Peyer's patch (tissue), 4 donors: ENCODE measurements around the gene KRT7. TPM values are rescaled to one million over a fixed set of nuclear protein-coding genes. Genes with fewer than 3 reads are reported as not detected.
A peak's percentile ranks its signal among the peaks of the same experiment; 100 is the strongest.

Experiments used
- DNase-seq, 3 donors: peaks; one replicate each; pipeline ENCODE4 v3.0.0-alpha.2; 2017 to 2019
- H3K27ac ChIP-seq, 4 donors: fragments of 200-600 bp; sonication (generic); one replicate each; pipeline ENCODE4 v1.5.1; 2016 to 2019
- H3K27me3 ChIP-seq, 2 donors: fragments of 200-600 bp; sonication (generic); one replicate each; pipeline ENCODE4 v1.5.1; 2019
- H3K36me3 ChIP-seq, 3 donors: fragments of 200-600 bp; sonication (generic); one replicate each; pipeline ENCODE4 v1.5.1; 2016 to 2019
- H3K4me1 ChIP-seq, 4 donors: fragments of 200-600 bp; sonication (generic); one replicate each; pipeline ENCODE4 v1.5.1; 2016 to 2019
- H3K4me3 ChIP-seq, 4 donors: fragments of 200-600 bp; sonication (generic); 1 replicate in 3 of 4; 2 replicates in 1 of 4; pipeline ENCODE4 v1.5.1; 2016 to 2019; ENCODE audit warnings: mild to moderate bottlenecking in 1 of 4
- H3K9me3 ChIP-seq, 4 donors: fragments of 200-600 bp; sonication (generic); one replicate each; pipeline ENCODE4 v1.5.1; 2016 to 2019; ENCODE audit warnings: mild to moderate bottlenecking in 1 of 4
- CTCF ChIP-seq, 6 experiments: fragments of 450-650 bp in 4 of 6; fragments of 200-600 bp in 2 of 6; sonication (generic) in 1 of 6; IDR thresholded peaks; one replicate each; pipeline ENCODE4 v1.5.1; 2017 to 2019; ENCODE audit warnings: antibody characterized with exemption in 6 of 6, mild to moderate bottlenecking in 3 of 6, moderate library complexity in 1 of 6
- POLR2A ChIP-seq, 2 donors: fragments of 450-650 bp; IDR thresholded peaks; one replicate each; pipeline ENCODE4 v1.5.1; 2017; ENCODE audit warnings: antibody characterized with exemption in 2 of 2, mild to moderate bottlenecking in 2 of 2, moderate library complexity in 2 of 2
- total RNA-seq, 4 donors: library from RNA; depleted of rRNA; stranded (reverse); fragments of >200 nt; gene quantifications; one replicate each; pipeline ENCODE4 v1.1.0, GENCODE V29; 2016

Gene KRT7
- total RNA-seq, 4 donors from 2014 or later = 0.67 to 1.2 TPM; not detected in 2

GRCh38 chr12:52205612-52206303, 27.3 kb upstream of the KRT7 start:
- Histone ChIP-seq H3K27me3 (no peaks in the 10 kb centered on the region), H3K27ac (no peak overlapping the region), H3K4me3 (no peak overlapping the region), H3K36me3 (no peaks in the 10 kb centered on the region), H3K9me3 (no peaks in the 10 kb centered on the region), H3K4me1 (peaks cover 0 to 47% (median 0%) of the 10 kb centered on the region in 4 donors)
- peak in 1 of 3 donors; percentile 49 for DNase-seq
- no peak for TF ChIP-seq POLR2A (IDR thresholded peaks at IDR 0.05)

DNA sequence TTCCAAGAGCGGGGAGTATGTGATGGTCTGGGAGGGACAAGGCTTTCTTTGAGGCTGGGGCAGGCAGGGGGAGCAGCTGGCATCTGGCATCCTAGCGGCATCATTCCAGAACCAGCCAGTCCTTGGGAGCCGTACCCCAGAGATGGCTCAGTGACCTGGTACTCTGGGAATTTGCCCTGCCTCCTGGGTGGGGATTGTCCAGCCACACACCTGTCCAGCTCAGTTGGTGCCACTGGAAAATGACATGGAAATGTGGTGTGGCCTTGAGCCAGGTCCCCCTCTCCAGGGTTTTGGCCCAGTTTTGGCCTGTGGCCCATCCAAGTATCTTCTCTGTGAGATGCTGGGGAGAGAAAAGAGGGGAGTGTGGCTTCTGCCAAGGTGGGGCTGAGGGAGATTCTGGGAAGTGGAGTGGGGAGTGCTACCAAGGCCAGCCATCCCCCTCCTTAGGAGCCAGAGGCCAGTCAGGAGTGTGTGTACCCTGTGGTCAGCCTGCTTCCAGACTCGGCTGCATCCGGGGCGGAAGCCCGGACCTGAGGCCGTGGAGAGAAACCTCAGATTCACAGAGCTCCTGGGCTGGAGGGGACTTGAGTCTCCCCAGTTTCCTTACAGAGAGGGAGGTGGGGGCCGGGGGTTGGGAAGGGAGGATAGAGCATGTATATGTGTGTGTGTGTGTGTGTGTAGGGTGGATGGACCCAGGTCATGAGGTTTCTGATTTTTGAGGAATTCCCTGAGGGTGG, 26.6 kb upstream of the KRT7 start:
- peak in 1 of 3 donors; percentile 35 for DNase-seq
- no peak overlapping the region for H3K27ac ChIP-seq
- H3K4me1 ChIP-seq = peaks cover 0 to 47% (median 0%) of the 10 kb centered on the region in 4 donors
- no peak overlapping the region for H3K4me3 ChIP-seq
- no peaks in the 10 kb centered on the region for H3K9me3 ChIP-seq
- H3K27me3 ChIP-seq = no peaks in the 10 kb centered on the region
- no peaks in the 10 kb centered on the region for H3K36me3 ChIP-seq
- TF ChIP-seq POLR2A (IDR thresholded peaks at IDR 0.05) (no peak), CTCF (IDR thresholded peaks at IDR 0.05) (no peak)

DNA sequence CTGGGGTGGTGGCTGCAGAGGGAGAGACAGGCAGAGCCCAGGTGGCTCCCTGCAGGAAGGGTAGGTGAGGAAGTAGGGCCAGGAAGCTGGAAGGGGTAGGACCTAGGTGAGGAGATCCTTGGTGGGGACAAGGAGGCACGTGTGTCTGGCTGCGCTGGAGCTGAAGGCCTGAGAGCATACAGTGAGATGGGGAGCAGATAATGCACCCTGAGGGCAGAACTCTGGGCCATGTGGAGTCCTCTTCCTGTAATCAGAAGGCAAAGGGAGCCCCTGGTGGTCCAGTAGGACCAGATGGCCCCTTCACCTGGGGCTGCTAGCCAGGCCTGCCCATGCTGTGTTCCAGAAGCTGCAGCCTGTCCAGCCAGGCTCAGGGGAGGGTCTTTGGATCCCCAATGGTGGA, 25.9 kb upstream of the KRT7 start:
- TF ChIP-seq CTCF (IDR thresholded peaks at IDR 0.05) (no peak), POLR2A (IDR thresholded peaks at IDR 0.05) (no peak)
- no peak for DNase-seq
- Histone ChIP-seq H3K4me1 (peaks cover 0 to 47% (median 0%) of the 10 kb centered on the region in 4 donors), H3K4me3 (no peak overlapping the region), H3K27me3 (no peaks in the 10 kb centered on the region), H3K27ac (no peak overlapping the region), H3K9me3 (no peaks in the 10 kb centered on the region), H3K36me3 (no peaks in the 10 kb centered on the region)

GRCh38 chr12:52207895-52208294, 25.1 kb upstream of the KRT7 start:
- Histone ChIP-seq H3K36me3 (no peaks in the 10 kb centered on the region), H3K4me3 (no peak overlapping the region), H3K27ac (no peak overlapping the region), H3K9me3 (no peaks in the 10 kb centered on the region), H3K27me3 (no peaks in the 10 kb centered on the region), H3K4me1 (peaks cover 0 to 40% (median 0%) of the 10 kb centered on the region in 4 donors)
- TF ChIP-seq POLR2A (IDR thresholded peaks at IDR 0.05) (no peak), CTCF (IDR thresholded peaks at IDR 0.05) (no peak)
- peak in 1 of 3 donors; percentile 58 for DNase-seq

- H3K27me3 ChIP-seq = no peaks in the 10 kb centered on the region
- H3K4me1 ChIP-seq = peaks cover 0 to 33% (median 0%) of the 10 kb centered on the region in 4 donors
- no peaks in the 10 kb centered on the region for H3K9me3 ChIP-seq
- no peaks in the 10 kb centered on the region for H3K36me3 ChIP-seq
- DNase-seq = peak in 1 of 3 donors; percentile 27
- no peak overlapping the region for H3K4me3 ChIP-seq
- TF ChIP-seq POLR2A (IDR thresholded peaks at IDR 0.05) (no peak), CTCF (IDR thresholded peaks at IDR 0.05) (no peak)
- no peak overlapping the region for H3K27ac ChIP-seq
These were observed 24.4 kb upstream of the KRT7 start for GRCh38 chr12:52208424-52209165.
